ENCODE results near the gene ERN2. TPM values are rescaled to one million over a fixed set of nuclear protein-coding genes. Genes with fewer than 3 reads are reported as not detected.

ERN2 gene
- total and polyA plus RNA-seq, 9 of the 15 experiments (the other 6 are each of a cell fraction or from before 2014, with no cell fraction given): 0.07 to 1.5 (median 0.51) TPM; not detected in 3

DNA sequence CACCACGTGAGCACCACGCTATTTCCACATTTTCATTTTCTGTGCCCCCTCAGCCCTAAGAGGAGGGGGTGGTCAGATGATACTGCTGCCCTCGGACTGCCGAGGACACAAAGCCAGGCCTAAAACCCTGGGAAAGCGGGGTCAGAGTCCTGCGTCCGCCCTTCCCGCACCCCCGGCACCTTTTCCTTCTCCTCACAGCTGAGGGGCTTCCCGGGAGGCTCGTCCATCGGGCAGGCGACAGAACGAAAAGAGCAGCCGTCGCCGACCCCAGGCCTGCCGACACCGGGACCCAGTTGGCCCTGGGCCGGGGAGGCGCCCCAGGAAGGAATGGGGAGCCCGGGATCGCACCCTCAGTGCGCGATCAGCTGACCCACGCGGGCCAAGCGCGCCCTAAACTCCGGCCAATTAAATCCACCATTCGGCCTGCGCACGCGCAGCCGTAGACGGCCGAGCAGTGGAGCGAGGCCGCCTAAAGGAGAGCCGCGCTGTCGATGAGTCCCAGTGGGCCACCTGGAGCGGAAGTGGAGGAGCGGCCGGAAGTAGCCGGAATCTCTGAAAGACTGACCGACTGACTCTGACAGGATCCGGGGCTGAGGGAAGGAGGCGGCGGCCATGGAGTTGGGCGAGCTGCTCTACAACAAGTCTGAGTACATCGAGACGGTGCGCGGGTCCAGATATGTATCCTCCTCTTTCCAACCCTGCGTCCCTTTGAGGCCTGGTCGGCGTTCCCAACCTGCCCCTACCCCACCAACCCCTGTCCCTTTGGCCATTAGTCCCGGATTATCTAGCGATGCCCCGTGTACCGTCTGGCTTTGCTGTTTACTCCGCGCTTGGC lies 71.9 kb downstream of the ERN2 start, which contains the start of the genes DCTN5 and PALB2 (continued):
- TF ChIP-seq, protein P1, sequence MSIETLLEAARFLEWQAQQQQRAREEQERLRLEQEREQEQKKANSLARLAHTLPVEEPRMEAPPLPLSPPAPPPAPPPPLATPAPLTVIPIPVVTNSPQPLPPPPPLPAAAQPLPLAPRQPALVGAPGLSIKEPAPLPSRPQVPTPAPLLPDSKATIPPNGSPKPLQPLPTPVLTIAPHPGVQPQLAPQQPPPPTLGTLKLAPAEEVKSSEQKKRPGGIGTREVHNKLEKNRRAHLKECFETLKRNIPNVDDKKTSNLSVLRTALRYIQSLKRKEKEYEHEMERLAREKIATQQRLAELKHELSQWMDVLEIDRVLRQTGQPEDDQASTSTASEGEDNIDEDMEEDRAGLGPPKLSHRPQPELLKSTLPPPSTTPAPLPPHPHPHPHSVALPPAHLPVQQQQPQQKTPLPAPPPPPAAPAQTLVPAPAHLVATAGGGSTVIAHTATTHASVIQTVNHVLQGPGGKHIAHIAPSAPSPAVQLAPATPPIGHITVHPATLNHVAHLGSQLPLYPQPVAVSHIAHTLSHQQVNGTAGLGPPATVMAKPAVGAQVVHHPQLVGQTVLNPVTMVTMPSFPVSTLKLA (conservative IDR thresholded peaks at IDR 0.05): peak; percentile 95 to 98
- TF ChIP-seq FOXK2 (conservative IDR thresholded peaks at IDR 0.05 in 1 of 2, IDR thresholded peaks at IDR 0.05 in 1 of 2; ENCODE audit: low read depth in 2 of 2) (peak; percentile 6 to 69; a peak in 2 of 4 replicates), TARDBP (IDR thresholded peaks at IDR 0.05) (peak; percentile 65; the same call in 1 of the 2 replicates), TFE3 (CRISPR knock-in tag; IDR thresholded peaks at IDR 0.05) (peak; percentile 46), HNRNPUL1 (IDR thresholded peaks at IDR 0.05; ENCODE audit: low read length) (no peak), FOXM1 (IDR thresholded peaks at IDR 0.05; ENCODE audit: low read depth) (no peak), FOXM1 (CRISPR knock-in tag; IDR thresholded peaks at IDR 0.05; ENCODE audit: low read depth) (0 out of 2 replicates have a peak, but pooled peaks have one; percentile 52), ATF7 (IDR thresholded peaks at IDR 0.05) (peak; percentile 72; the same call in 1 of the 2 replicates), PCBP1 (IDR thresholded peaks at IDR 0.05; ENCODE audit: low read depth, low read length, poor library complexity, severe bottlenecking) (peak; percentile 87)
- TF ChIP-seq, protein P2, sequence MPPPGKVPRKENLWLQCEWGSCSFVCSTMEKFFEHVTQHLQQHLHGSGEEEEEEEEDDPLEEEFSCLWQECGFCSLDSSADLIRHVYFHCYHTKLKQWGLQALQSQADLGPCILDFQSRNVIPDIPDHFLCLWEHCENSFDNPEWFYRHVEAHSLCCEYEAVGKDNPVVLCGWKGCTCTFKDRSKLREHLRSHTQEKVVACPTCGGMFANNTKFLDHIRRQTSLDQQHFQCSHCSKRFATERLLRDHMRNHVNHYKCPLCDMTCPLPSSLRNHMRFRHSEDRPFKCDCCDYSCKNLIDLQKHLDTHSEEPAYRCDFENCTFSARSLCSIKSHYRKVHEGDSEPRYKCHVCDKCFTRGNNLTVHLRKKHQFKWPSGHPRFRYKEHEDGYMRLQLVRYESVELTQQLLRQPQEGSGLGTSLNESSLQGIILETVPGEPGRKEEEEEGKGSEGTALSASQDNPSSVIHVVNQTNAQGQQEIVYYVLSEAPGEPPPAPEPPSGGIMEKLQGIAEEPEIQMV (tag; conservative IDR thresholded peaks at IDR 0.05; ENCODE audit: low read depth): no peak
- TF ChIP-seq, protein P3, sequence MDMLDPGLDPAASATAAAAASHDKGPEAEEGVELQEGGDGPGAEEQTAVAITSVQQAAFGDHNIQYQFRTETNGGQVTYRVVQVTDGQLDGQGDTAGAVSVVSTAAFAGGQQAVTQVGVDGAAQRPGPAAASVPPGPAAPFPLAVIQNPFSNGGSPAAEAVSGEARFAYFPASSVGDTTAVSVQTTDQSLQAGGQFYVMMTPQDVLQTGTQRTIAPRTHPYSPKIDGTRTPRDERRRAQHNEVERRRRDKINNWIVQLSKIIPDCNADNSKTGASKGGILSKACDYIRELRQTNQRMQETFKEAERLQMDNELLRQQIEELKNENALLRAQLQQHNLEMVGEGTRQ (CRISPR knock-in tag; IDR thresholded peaks at IDR 0.05): peak; percentile 88
